K562 (cell line): ENCODE data around the gene CBLIF. TPM values are rescaled to one million over a fixed set of nuclear protein-coding genes. Genes with fewer than 3 reads are reported as not detected.

Source experiments
- ATAC-seq: fragments of 200-7000 bp; cut with Tn5 transposase; 3 replicates; pipeline ENCODE4 v1.9.1; 2020; ENCODE audit warnings: moderate library complexity
- BruUV-seq: library from RNA; stranded (reverse); fragments of 400-500 nt; replicated peaks from 2 replicates; lab custom pipeline; 2021; lab: Mats Ljungman, UMichigan
- CTCF ChIA-PET: fragments of 300-600 bp; formaldehyde crosslinking; extraction: SDS; loops from one replicate; lab custom pipeline; 2021; ENCODE audit warnings: low intra/inter-chr PET ratio; lab: Yijun Ruan, JAX
- POLR2A ChIA-PET: fragments of 300-600, 350-650 bp; sonication (Branson Sonifier 250); formaldehyde crosslinking; extraction: SDS; loops from one replicate; lab custom pipeline; 2021; ENCODE audit warnings: antibody characterized with exemption, inconsistent platforms; lab: Yijun Ruan, JAX
- DNase-seq, 4 experiments: peaks; one replicate each; pipeline versions ENCODE4 v3.0.0 to v3.0.0-alpha.2; 2011 to 2018; ENCODE audit warnings: low spot score in 3 of 4, mixed read lengths in 3 of 4; ENCODE audit errors: extremely low read depth in 1 of 4
- FAIRE-seq: peaks from 2 replicates; lab custom pipeline; 2011; peaks lifted over from hg19 to GRCh38; lab: Jason Lieb, UNC
- H2AFZ ChIP-seq: 2 replicates; pipeline ENCODE4 v1.6.0; 2011; ENCODE audit warnings: low read depth, low read length, control low read depth, inconsistent platforms
- H3K27ac ChIP-seq: fragments of 200-600 bp; 3 replicates; pipeline ENCODE4 v1.8.0; 2011; ENCODE audit warnings: low read depth, mild to moderate bottlenecking, control low read depth, inconsistent platforms, low read length, moderate library complexity, mixed read lengths; ENCODE audit errors: extremely low read depth
- H3K27me3 ChIP-seq, 2 experiments: fragments of 300-600 bp in 1 of 2; 2 replicates in 1 of 2; 3 replicates in 1 of 2; pipeline versions ENCODE4 v1.6.0 to v1.8.0; 2011; ENCODE audit warnings: inconsistent platforms in 2 of 2, low read length in 2 of 2, mild to moderate bottlenecking in 1 of 2, mixed read lengths in 1 of 2, moderate library complexity in 1 of 2; ENCODE audit not compliant: control insufficient read depth in 2 of 2, insufficient read depth in 2 of 2
- H3K36me3 ChIP-seq: fragments of 300-600 bp; 3 replicates; pipeline ENCODE4 v1.8.0; 2011; ENCODE audit warnings: mild to moderate bottlenecking, low read length, inconsistent platforms; ENCODE audit not compliant: control insufficient read depth, insufficient read depth
- H3K4me1 ChIP-seq, 2 experiments: fragments of 200-600 bp in 1 of 2; replicated peaks in 1 of 2; 2 replicates in 1 of 2; 3 replicates in 1 of 2; pipeline versions ENCODE4 v1.5.1 to v1.8.0; 2011; ENCODE audit warnings: inconsistent platforms in 2 of 2, low read length in 2 of 2, mild to moderate bottlenecking in 1 of 2, mixed read lengths in 1 of 2, moderate library complexity in 1 of 2; ENCODE audit not compliant: control insufficient read depth in 2 of 2, insufficient read depth in 2 of 2
- H3K4me2 ChIP-seq: 2 replicates; pipeline ENCODE4 v1.6.1; 2011; ENCODE audit warnings: low read length, control low read depth, inconsistent platforms, mixed read lengths; ENCODE audit not compliant: insufficient read depth
- H3K4me3 ChIP-seq: fragments of 200-600 bp; sonication (generic), shearing (Covaris generic); 2 replicates; pipeline ENCODE4 v1.5.1; 2016; ENCODE audit warnings: control low read depth, inconsistent platforms
- H3K79me2 ChIP-seq: fragments of 200-600 bp; 3 replicates; pipeline ENCODE4 v1.8.0; 2011; ENCODE audit warnings: low read length, inconsistent platforms; ENCODE audit not compliant: control insufficient read depth, insufficient read depth
- H3K9ac ChIP-seq, 2 experiments: 2 replicates each; pipeline versions ENCODE4 v1.6.0 to v1.6.1; 2011; ENCODE audit warnings: low read depth in 2 of 2, low read length in 2 of 2, control low read depth in 1 of 2, inconsistent platforms in 1 of 2, mild to moderate bottlenecking in 1 of 2, mixed read lengths in 1 of 2; ENCODE audit not compliant: insufficient read depth in 1 of 2
- H3K9me1 ChIP-seq: one replicate; pipeline ENCODE4 v1.6.0; 2011; ENCODE audit warnings: inconsistent platforms, mild to moderate bottlenecking, low read length, moderate library complexity; ENCODE audit not compliant: control insufficient read depth, insufficient read depth
- H3K9me3 ChIP-seq: replicated peaks from 2 replicates; pipeline ENCODE4 v1.5.1; 2011; ENCODE audit warnings: low read depth, low read length, inconsistent platforms; ENCODE audit not compliant: control insufficient read depth, insufficient read depth
- H4K20me1 ChIP-seq: replicated peaks from 2 replicates; pipeline ENCODE4 v1.6.1; 2011; ENCODE audit warnings: low read length, inconsistent platforms, mixed read lengths; ENCODE audit not compliant: control insufficient read depth, insufficient read depth
- CEBPG ChIP-seq, 3 experiments: fragments of 200-800 bp in 1 of 3; sonication (Bioruptor generic) in 1 of 3; sonication (generic) in 1 of 3; formaldehyde crosslinking in 1 of 3; IDR thresholded peaks in 2 of 3; conservative IDR thresholded peaks in 1 of 3; 2 replicates each; pipeline versions ENCODE4 v1.6.1 to v1.8.0; 2016 to 2022; ENCODE audit warnings: missing compliant biosample characterization in 2 of 3, missing genetic modification characterization in 2 of 3, mild to moderate bottlenecking in 1 of 3, missing genetic modification reagents in 1 of 3
- E2F1 ChIP-seq: sonication (generic); formaldehyde crosslinking; IDR thresholded peaks from 2 replicates; pipeline ENCODE4 v1.8.1; 2023; ENCODE audit warnings: mild to moderate bottlenecking, missing genetic modification reagents, moderate library complexity
- LARP7 ChIP-seq: fragments of 450-650 bp; IDR thresholded peaks from 2 replicates; pipeline ENCODE4 v1.6.1; 2016
- NCOA4 ChIP-seq: fragments of 450-650 bp; IDR thresholded peaks from 2 replicates; pipeline ENCODE4 v1.6.1; 2018; ENCODE audit warnings: mild to moderate bottlenecking; ENCODE audit not compliant: partially characterized antibody
- PTRF ChIP-seq: fragments of 450-650 bp; IDR thresholded peaks from 2 replicates; pipeline ENCODE4 v1.6.1; 2016; ENCODE audit warnings: mild to moderate bottlenecking, missing genetic modification characterization, missing compliant biosample characterization
- RBM17 ChIP-seq: fragments of 200-400 bp; formaldehyde crosslinking; IDR thresholded peaks from 2 replicates; pipeline ENCODE4 v1.6.1; 2017; ENCODE audit warnings: low read depth, mild to moderate bottlenecking, low read length, borderline replicate concordance
- WGBS: fragments of 100-300 bp; shearing (Covaris generic); methylation state at CpG from one replicate; pipeline ENCODE4 v1.1.6; 2016; ENCODE audit warnings: low coverage, mixed read lengths; ENCODE audit not compliant: insufficient coverage; ENCODE audit errors: missing lambda C conversion rate; 5-methylcytosine and 5-hydroxymethylcytosine counted together
- in situ Hi-C: fragments of 300-500 bp; cut with MboI; formaldehyde crosslinking; loops from 4 replicates; pipeline ENCODE4 v1.15.0; 2018; ENCODE audit warnings: inconsistent platforms, mixed read lengths
- intact Hi-C: fragments of 100-400 bp; cut with micrococcal nuclease; formaldehyde crosslinking; loops from 2 replicates; pipeline ENCODE4 v1.14.2; 2022
- polyA plus RNA-seq, 8 experiments: library from polyadenylated mRNA; depleted of rRNA in 4 of 8; stranded (reverse) in 5 of 8; unstranded in 3 of 8; fragments of >200 nt; fragmentation: Nextera tagmentation in 2 of 8; fragmentation: Illumina TruSeq in 1 of 8; extraction: Ambion mirVana in 2 of 8; extraction: Trizol in 1 of 8; gene quantifications; 2 replicates each; pipeline versions ENCODE4 v1.2.1 to v1.2.3, GENCODE V29; 2011 to 2014; ENCODE audit warnings: inconsistent platforms in 1 of 8, missing spikeins in 1 of 8
- total RNA-seq, 7 experiments: library from RNA; depleted of rRNA in 6 of 7; stranded (reverse); fragments of >200 nt in 6 of 7; fragmentation: Illumina TruSeq in 2 of 7; extraction: Trizol in 2 of 7; gene quantifications; 2 replicates each; pipeline versions ENCODE4 v1.2.1 to v1.2.3, GENCODE V29; 2011 to 2021; ENCODE audit warnings: low replicate concordance in 1 of 7
- TF ChIP-seq, protein P1 (sequence below): sonication (generic); formaldehyde crosslinking; IDR thresholded peaks from 2 replicates; pipeline ENCODE4 v1.8.0; 2022; ENCODE audit warnings: missing genetic modification reagents, mild to moderate bottlenecking, moderate library complexity, borderline replicate concordance

The CBLIF gene
- total and polyA plus RNA-seq, 9 of the 15 experiments (the other 6 are each of a cell fraction or from before 2014, with no cell fraction given): 0.07 to 0.83 (median 0.54) TPM

- Histone ChIP-seq H3K36me3 (no peaks in the 10 kb centered on the region), H3K9ac (no peak overlapping the region), H3K79me2 (no peaks in the 10 kb centered on the region), H3K9me3 (no peaks in the 10 kb centered on the region), H3K9me1 (no peaks in the 10 kb centered on the region), H4K20me1 (no peaks in the 10 kb centered on the region), H3K4me2 (no peak overlapping the region), H3K27ac (no peak overlapping the region), H3K27me3 (no peaks in the 10 kb centered on the region), H3K4me1 (peaks cover 0 to 24% of the 10 kb centered on the region in 2 experiments; a peak in 2 of 5 replicates), H3K4me3 (no peak overlapping the region), H2AFZ (no peak overlapping the region)
- CTCF ChIA-PET: no interaction called here
- FAIRE-seq (no peak), ATAC-seq (no peak), DNase-seq (no peak)
- in situ Hi-C loops: no loop called here
- TF ChIP-seq CEBPG (CRISPR knock-in tag; IDR thresholded peaks at IDR 0.05) (no peak), CEBPG (tag; conservative IDR thresholded peaks at IDR 0.05 in 1 of 2, IDR thresholded peaks at IDR 0.05 in 1 of 2) (no peak), RBM17 (no peak), E2F1 (no peak), LARP7 (no peak), NCOA4 (no peak), PTRF (tag) (no peak)
- TF ChIP-seq, protein P1, sequence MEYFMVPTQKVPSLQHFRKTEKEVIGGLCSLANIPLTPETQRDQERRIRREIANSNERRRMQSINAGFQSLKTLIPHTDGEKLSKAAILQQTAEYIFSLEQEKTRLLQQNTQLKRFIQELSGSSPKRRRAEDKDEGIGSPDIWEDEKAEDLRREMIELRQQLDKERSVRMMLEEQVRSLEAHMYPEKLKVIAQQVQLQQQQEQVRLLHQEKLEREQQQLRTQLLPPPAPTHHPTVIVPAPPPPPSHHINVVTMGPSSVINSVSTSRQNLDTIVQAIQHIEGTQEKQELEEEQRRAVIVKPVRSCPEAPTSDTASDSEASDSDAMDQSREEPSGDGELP: no peak
- POLR2A ChIA-PET: no interaction called here
- no TSS peak for BruUV-seq
- intact Hi-C loops: loop anchor here (10.0 kb wide), 1 partner anchor 516 kb away; no protein-coding TSS in a partner anchor
- WGBS: 77% methylated on average over 4 of the region's 4 CpGs
Measured at GRCh38 chr11:59818572-59818971, 26.7 kb downstream of the CBLIF start.
